Measurements from ENCODE around the gene CDYL.
A peak's percentile ranks its signal among the peaks of the same experiment; 100 is the strongest.

The CDYL gene

GRCh38 chr6:4775494-4776130 lies 592 bp upstream of the CDYL start:
- H3K27me3 ChIP-seq (ENCODE audit: control insufficient read depth, insufficient read depth, low read length): no peaks in the 10 kb centered on the region

GRCh38 chr6:4776493-4777393 lies 539 bp downstream of the CDYL start:
- peak overlapping the region; percentile 51 for H3K4me3 ChIP-seq (ENCODE audit: low read depth, low read length)
- peak overlapping the region; percentile 82 for H3K4me2 ChIP-seq (ENCODE audit: low read length)
- H2AFZ ChIP-seq: peak overlapping the region; percentile 29
- H3K4me1 ChIP-seq: peaks cover 12% of the 10 kb centered on the region
- no peaks in the 10 kb centered on the region for H3K27me3 ChIP-seq (ENCODE audit: control insufficient read depth, insufficient read depth, low read length)
- TF ChIP-seq CTCF (IDR thresholded peaks at IDR 0.05): no peak
- no peak overlapping the region for H3K27ac ChIP-seq
- H3K36me3 ChIP-seq (ENCODE audit: control insufficient read depth, insufficient read depth, low read length): no peaks in the 10 kb centered on the region
- peaks cover 10% of the 10 kb centered on the region for H3K79me2 ChIP-seq
- no peak overlapping the region for H3K9ac ChIP-seq
- H3K9me3 ChIP-seq (ENCODE audit: control insufficient read depth, low read length): no peaks in the 10 kb centered on the region

More at GRCh38 chr6:4775494-4776130, 592 bp upstream of the CDYL start:
- Histone ChIP-seq H2AFZ (peak overlapping the region; percentile 99), H3K4me2 (ENCODE audit: low read length) (peak overlapping the region; percentile 66), H3K27ac (peak overlapping the region; percentile 82), H3K9ac (no peak overlapping the region), H3K4me3 (ENCODE audit: low read depth, low read length) (peak overlapping the region; percentile 68), H3K4me1 (peaks cover 10% of the 10 kb centered on the region), H3K9me3 (ENCODE audit: control insufficient read depth, low read length) (no peaks in the 10 kb centered on the region), H3K36me3 (ENCODE audit: control insufficient read depth, insufficient read depth, low read length) (no peaks in the 10 kb centered on the region), H3K79me2 (peaks cover 8% of the 10 kb centered on the region)
- TF ChIP-seq CTCF (IDR thresholded peaks at IDR 0.05): peak; percentile 35

- Histone ChIP-seq H3K27me3 (ENCODE audit: control insufficient read depth, insufficient read depth, low read length) (no peaks in the 10 kb centered on the region), H3K36me3 (ENCODE audit: control insufficient read depth, insufficient read depth, low read length) (no peaks in the 10 kb centered on the region), H2AFZ (peak overlapping the region; percentile 29), H3K4me1 (peaks cover 12% of the 10 kb centered on the region), H3K9ac (no peak overlapping the region), H3K9me3 (ENCODE audit: control insufficient read depth, low read length) (no peaks in the 10 kb centered on the region), H3K4me2 (ENCODE audit: low read length) (peak overlapping the region; percentile 82), H3K4me3 (ENCODE audit: low read depth, low read length) (peak overlapping the region; percentile 51), H3K79me2 (peaks cover 13% of the 10 kb centered on the region), H3K27ac (no peak overlapping the region)
- TF ChIP-seq CTCF (IDR thresholded peaks at IDR 0.05): no peak
These were observed 1.3 kb downstream of the CDYL start for GRCh38 chr6:4777394-4777935.

GRCh38 chr6:4778086-4778485 lies 1.9 kb downstream of the CDYL start:
- Histone ChIP-seq H3K9ac (no peak overlapping the region), H3K9me3 (ENCODE audit: control insufficient read depth, low read length) (no peaks in the 10 kb centered on the region), H2AFZ (no peak overlapping the region), H3K27ac (no peak overlapping the region), H3K4me3 (ENCODE audit: low read depth, low read length) (peak overlapping the region; percentile 51), H3K36me3 (ENCODE audit: control insufficient read depth, insufficient read depth, low read length) (no peaks in the 10 kb centered on the region), H3K27me3 (ENCODE audit: control insufficient read depth, insufficient read depth, low read length) (no peaks in the 10 kb centered on the region), H3K4me1 (peaks cover 12% of the 10 kb centered on the region), H3K79me2 (peaks cover 16% of the 10 kb centered on the region), H3K4me2 (ENCODE audit: low read length) (peak overlapping the region; percentile 82)
- TF ChIP-seq CTCF (IDR thresholded peaks at IDR 0.05): no peak
